ENCODE data around the gene ECI1. TPM values are rescaled to one million over a fixed set of nuclear protein-coding genes. Genes with fewer than 3 reads are reported as not detected.

Gene ECI1
- total and polyA plus RNA-seq, 2 experiments from 2014 or later: 71.4 to 156 TPM

- Histone ChIP-seq H3K9me2 (replicated peaks; ENCODE audit: insufficient read depth) (no peaks in the 10 kb centered on the region), H3K4me3 (no peak overlapping the region), H3K9me3 (ENCODE audit: low read depth) (no peaks in the 10 kb centered on the region), H3K36me3 (replicated peaks; ENCODE audit: insufficient read depth, low read depth) (no peaks in the 10 kb centered on the region), H3K4me1 (ENCODE audit: insufficient read depth) (peaks cover 6% of the 10 kb centered on the region), H3K27ac (no peak overlapping the region), H3K27me3 (peaks cover 23% of the 10 kb centered on the region), H3K79me2 (no peaks in the 10 kb centered on the region), H3K4me2 (no peak overlapping the region), H4K20me1 (ENCODE audit: insufficient read depth, poor library complexity, severe bottlenecking) (no peaks in the 10 kb centered on the region), H2AFZ (no peak overlapping the region)
- WGBS (ENCODE audit: low lambda C conversion rate, missing lambda C conversion rate): 86% methylated on average over 6 of the region's 6 CpGs
- DNase-seq (ENCODE audit: low spot score): no peak
- TF ChIP-seq EZH2phosphoT487 (IDR thresholded peaks at IDR 0.05; ENCODE audit: low read depth, severe bottlenecking, unreplicated experiment): no peak
- no peak for TF ChIP-seq CTCF (IDR thresholded peaks at IDR 0.05; ENCODE audit: poor library complexity)
- TF ChIP-seq EZH2 (IDR thresholded peaks at IDR 0.05; ENCODE audit: borderline replicate concordance): no peak
Observed at GRCh38 chr16:2200313-2200712, 51.1 kb downstream of the ECI1 start.

GRCh38 chr16:2199621-2200139, 51.7 kb downstream of the ECI1 start:
- H3K4me1 ChIP-seq (ENCODE audit: insufficient read depth): peaks cover 10% of the 10 kb centered on the region
- no peaks in the 10 kb centered on the region for H3K9me2 ChIP-seq (replicated peaks; ENCODE audit: insufficient read depth)
- H3K79me2 ChIP-seq: no peaks in the 10 kb centered on the region
- H2AFZ ChIP-seq: no peak overlapping the region
- no peak overlapping the region for H3K27ac ChIP-seq
- no peaks in the 10 kb centered on the region for H3K9me3 ChIP-seq (ENCODE audit: low read depth)
- H4K20me1 ChIP-seq (ENCODE audit: insufficient read depth, poor library complexity, severe bottlenecking): no peaks in the 10 kb centered on the region
- 76% methylated on average over 14 of the region's 14 CpGs for WGBS (ENCODE audit: low lambda C conversion rate, missing lambda C conversion rate)
- no peaks in the 10 kb centered on the region for H3K36me3 ChIP-seq (replicated peaks; ENCODE audit: insufficient read depth, low read depth)
- TF ChIP-seq EZH2 (IDR thresholded peaks at IDR 0.05; ENCODE audit: borderline replicate concordance) (no peak), EZH2phosphoT487 (IDR thresholded peaks at IDR 0.05; ENCODE audit: low read depth, severe bottlenecking, unreplicated experiment) (no peak), CTCF (IDR thresholded peaks at IDR 0.05; ENCODE audit: poor library complexity) (no peak)
- no peak overlapping the region for H3K4me3 ChIP-seq
- peaks cover 23% of the 10 kb centered on the region for H3K27me3 ChIP-seq
- DNase-seq (ENCODE audit: low spot score): no peak
- no peak overlapping the region for H3K4me2 ChIP-seq

- Histone ChIP-seq H2AFZ (no peak overlapping the region), H3K4me1 (ENCODE audit: insufficient read depth) (peaks cover 10% of the 10 kb centered on the region), H3K27ac (no peak overlapping the region), H3K79me2 (no peaks in the 10 kb centered on the region), H4K20me1 (ENCODE audit: insufficient read depth, poor library complexity, severe bottlenecking) (no peaks in the 10 kb centered on the region), H3K4me2 (no peak overlapping the region), H3K27me3 (peaks cover 23% of the 10 kb centered on the region), H3K9me3 (ENCODE audit: low read depth) (no peaks in the 10 kb centered on the region), H3K36me3 (replicated peaks; ENCODE audit: insufficient read depth, low read depth) (no peaks in the 10 kb centered on the region), H3K4me3 (no peak overlapping the region), H3K9me2 (replicated peaks; ENCODE audit: insufficient read depth) (no peaks in the 10 kb centered on the region)
- TF ChIP-seq EZH2 (IDR thresholded peaks at IDR 0.05; ENCODE audit: borderline replicate concordance) (no peak), EZH2phosphoT487 (IDR thresholded peaks at IDR 0.05; ENCODE audit: low read depth, severe bottlenecking, unreplicated experiment) (no peak)
- no peak for DNase-seq (ENCODE audit: low spot score)
- 93% methylated on average over 5 of the region's 5 CpGs for WGBS (ENCODE audit: low lambda C conversion rate, missing lambda C conversion rate)
Observed at GRCh38 chr16:2199095-2199494, 52.3 kb downstream of the ECI1 start.

GRCh38 chr16:2198283-2198682, 53.1 kb downstream of the ECI1 start:
- H3K4me1 ChIP-seq (ENCODE audit: insufficient read depth): peaks cover 10% of the 10 kb centered on the region
- no peaks in the 10 kb centered on the region for H3K36me3 ChIP-seq (replicated peaks; ENCODE audit: insufficient read depth, low read depth)
- H3K79me2 ChIP-seq: no peaks in the 10 kb centered on the region
- H3K4me3 ChIP-seq: no peak overlapping the region
- peaks cover 23% of the 10 kb centered on the region for H3K27me3 ChIP-seq
- DNase-seq (ENCODE audit: low spot score): no peak
- 70% methylated on average over 4 of the region's 4 CpGs for WGBS (ENCODE audit: low lambda C conversion rate, missing lambda C conversion rate)
- no peak for TF ChIP-seq EZH2 (IDR thresholded peaks at IDR 0.05; ENCODE audit: borderline replicate concordance)
- no peak for TF ChIP-seq CTCF (IDR thresholded peaks at IDR 0.05; ENCODE audit: poor library complexity)
- TF ChIP-seq EZH2phosphoT487 (IDR thresholded peaks at IDR 0.05; ENCODE audit: low read depth, severe bottlenecking, unreplicated experiment): no peak
- no peak overlapping the region for H3K27ac ChIP-seq
- H3K4me2 ChIP-seq: no peak overlapping the region
- H2AFZ ChIP-seq: no peak overlapping the region
- H3K9me2 ChIP-seq (replicated peaks; ENCODE audit: insufficient read depth): no peaks in the 10 kb centered on the region
- H4K20me1 ChIP-seq (ENCODE audit: insufficient read depth, poor library complexity, severe bottlenecking): no peaks in the 10 kb centered on the region
- no peaks in the 10 kb centered on the region for H3K9me3 ChIP-seq (ENCODE audit: low read depth)

All from hepatocyte (in vitro differentiated cells).